H1 (cell line): ENCODE data around the gene FKBP8. TPM values are rescaled to one million over a fixed set of nuclear protein-coding genes. Genes with fewer than 3 reads are reported as not detected.
A peak's percentile ranks its signal among the peaks of the same experiment; 100 is the strongest.

Experiments
- CTCF ChIA-PET: fragments of 300-600 bp; sonication (Branson Sonifier 250); formaldehyde crosslinking; loops from one replicate; lab custom pipeline; 2021; ENCODE audit not compliant: partially characterized antibody; lab: Charles Lee
- POLR2A ChIA-PET: fragments of 300-600 bp; sonication (Branson Sonifier 250); formaldehyde crosslinking; loops from one replicate; lab custom pipeline; 2021; ENCODE audit warnings: inconsistent platforms; ENCODE audit not compliant: partially characterized antibody; lab: Charles Lee
- DNase-seq, 2 experiments: peaks; one replicate each; pipeline versions ENCODE4 v3.0.0 to v3.0.0-alpha.2; 2010 to 2022; ENCODE audit warnings: low spot score in 2 of 2, low read depth in 1 of 2, mixed read lengths in 1 of 2
- FAIRE-seq: peaks from 2 replicates; lab custom pipeline; 2011; peaks lifted over from hg19 to GRCh38; lab: Jason Lieb, UNC
- H2AFZ ChIP-seq: 2 replicates; pipeline ENCODE4 v1.8.1; 2012; ENCODE audit warnings: low read length, inconsistent platforms
- H2AK5ac ChIP-seq: 2 replicates; pipeline ENCODE4 v1.6.1; 2013; ENCODE audit warnings: low read depth, low read length
- H2BK120ac ChIP-seq: replicated peaks from 2 replicates; pipeline ENCODE3; 2013; ENCODE audit warnings: low read depth, low read length, inconsistent platforms
- H2BK12ac ChIP-seq: 2 replicates; pipeline ENCODE4 v1.6.1; 2013; ENCODE audit warnings: low read depth, low read length
- H2BK15ac ChIP-seq: 2 replicates; pipeline ENCODE4 v1.6.1; 2013; ENCODE audit warnings: low read length
- H2BK20ac ChIP-seq: 2 replicates; pipeline ENCODE4 v1.6.1; 2013; ENCODE audit warnings: low read length
- H2BK5ac ChIP-seq: 2 replicates; pipeline ENCODE4 v1.6.1; 2013; ENCODE audit warnings: low read depth, low read length
- H3K14ac ChIP-seq: 2 replicates; pipeline ENCODE4 v1.6.1; 2013; ENCODE audit warnings: inconsistent platforms; ENCODE audit not compliant: insufficient read length
- H3K18ac ChIP-seq: 2 replicates; pipeline ENCODE4 v1.6.1; 2013; ENCODE audit warnings: low read length; ENCODE audit errors: extremely low read depth
- H3K23ac ChIP-seq: 2 replicates; pipeline ENCODE4 v1.6.1; 2013; ENCODE audit warnings: inconsistent platforms; ENCODE audit not compliant: insufficient read length
- H3K23me2 ChIP-seq: 2 replicates; pipeline ENCODE4 v1.6.1; 2013; ENCODE audit warnings: low read depth, low read length
- H3K27ac ChIP-seq: 2 replicates; pipeline ENCODE4 v1.6.1; 2011; ENCODE audit warnings: low read depth, low read length, inconsistent platforms
- H3K27me3 ChIP-seq, 4 experiments: replicated peaks in 1 of 4; 1 replicate in 1 of 4; 2 replicates in 3 of 4; pipeline versions ENCODE4 v1.6.1 to v1.8.1; 2011 to 2013; ENCODE audit warnings: low read length in 3 of 4, mild to moderate bottlenecking in 3 of 4, inconsistent platforms in 2 of 4, mixed read lengths in 2 of 4, moderate library complexity in 1 of 4; ENCODE audit not compliant: control insufficient read depth in 3 of 4, insufficient read depth in 3 of 4; ENCODE audit errors: extremely low read depth in 1 of 4
- H3K36me3 ChIP-seq, 4 experiments: 2 replicates each; pipeline versions ENCODE4 v1.6.1 to v1.8.1; 2011 to 2013; ENCODE audit warnings: mild to moderate bottlenecking in 4 of 4, low read length in 3 of 4, moderate library complexity in 2 of 4, control low read depth in 1 of 4, inconsistent platforms in 1 of 4; ENCODE audit not compliant: insufficient read depth in 4 of 4, control insufficient read depth in 2 of 4
- H3K4ac ChIP-seq: replicated peaks from 2 replicates; pipeline ENCODE3; 2013; ENCODE audit warnings: low read length, low read depth, mixed read lengths, inconsistent platforms; ENCODE audit not compliant: insufficient read length
- H3K4me1 ChIP-seq, 4 experiments: replicated peaks in 1 of 4; 1 replicate in 1 of 4; 2 replicates in 3 of 4; pipeline versions ENCODE4 v1.6.1 to v1.8.1; 2011 to 2013; ENCODE audit warnings: low read length in 3 of 4, inconsistent platforms in 2 of 4, mixed read lengths in 1 of 4; ENCODE audit not compliant: insufficient read depth in 4 of 4, control insufficient read depth in 3 of 4
- H3K4me2 ChIP-seq, 2 experiments: 2 replicates each; pipeline versions ENCODE4 v1.6.1 to v1.8.1; 2011 to 2013; ENCODE audit warnings: low read depth in 2 of 2, low read length in 2 of 2, control low read depth in 1 of 2, inconsistent platforms in 1 of 2, mild to moderate bottlenecking in 1 of 2; ENCODE audit not compliant: insufficient read depth in 1 of 2
- H3K4me3 ChIP-seq, 4 experiments: fragments of 200-600, 300-600 bp in 1 of 4; sonication (generic), shearing (Covaris generic), sonication (Bioruptor Twin) in 1 of 4; 2 replicates each; pipeline versions ENCODE4 v1.5.1 to v1.8.1; 2011 to 2016; ENCODE audit warnings: low read length in 4 of 4, low read depth in 3 of 4, control low read depth in 2 of 4, inconsistent platforms in 2 of 4, mild to moderate bottlenecking in 2 of 4, mixed read lengths in 1 of 4, moderate library complexity in 1 of 4; ENCODE audit not compliant: insufficient read depth in 2 of 4; ENCODE audit errors: extremely low read depth in 1 of 4
- H3K56ac ChIP-seq: replicated peaks from 2 replicates; pipeline ENCODE3; 2013; ENCODE audit warnings: low read depth, mild to moderate bottlenecking, mixed read lengths, low read length, inconsistent platforms; ENCODE audit not compliant: insufficient read length
- H3K79me1 ChIP-seq: 2 replicates; pipeline ENCODE4 v1.6.1; 2013; ENCODE audit warnings: low read depth, low read length, control low read depth
- H3K79me2 ChIP-seq, 2 experiments: 2 replicates each; pipeline versions ENCODE4 v1.6.1 to v1.8.1; 2012 to 2013; ENCODE audit warnings: low read length in 2 of 2, mild to moderate bottlenecking in 2 of 2, inconsistent platforms in 1 of 2; ENCODE audit not compliant: insufficient read depth in 2 of 2, control insufficient read depth in 1 of 2
- H3K9ac ChIP-seq, 4 experiments: replicated peaks in 1 of 4; 1 replicate in 1 of 4; 2 replicates in 3 of 4; pipeline versions ENCODE4 v1.6.1 to v1.8.1; 2011 to 2013; ENCODE audit warnings: low read depth in 3 of 4, low read length in 3 of 4, control low read depth in 2 of 4, mild to moderate bottlenecking in 2 of 4, moderate library complexity in 2 of 4, inconsistent platforms in 1 of 4; ENCODE audit errors: extremely low read depth in 1 of 4
- H3K9me3 ChIP-seq, 2 experiments: 2 replicates each; pipeline versions ENCODE4 v1.6.1 to v1.8.1; 2012 to 2013; ENCODE audit warnings: mild to moderate bottlenecking in 2 of 2, moderate library complexity in 2 of 2, control low read depth in 1 of 2, inconsistent platforms in 1 of 2, low read depth in 1 of 2, low read length in 1 of 2, mixed read lengths in 1 of 2; ENCODE audit not compliant: insufficient read depth in 2 of 2
- H4K20me1 ChIP-seq, 2 experiments: replicated peaks in 1 of 2; 2 replicates each; pipeline versions ENCODE3 to v1.8.1; 2011 to 2013; ENCODE audit warnings: inconsistent platforms in 2 of 2, low read length in 2 of 2, mild to moderate bottlenecking in 1 of 2; ENCODE audit not compliant: insufficient read depth in 2 of 2, control insufficient read depth in 1 of 2
- H4K5ac ChIP-seq: 2 replicates; pipeline ENCODE4 v1.6.1; 2013; ENCODE audit warnings: low read length, low read depth, mixed read lengths, inconsistent platforms; ENCODE audit not compliant: insufficient read length
- H4K8ac ChIP-seq: 2 replicates; pipeline ENCODE4 v1.8.0; 2013; ENCODE audit warnings: mild to moderate bottlenecking, moderate library complexity, low read length, inconsistent platforms; ENCODE audit not compliant: insufficient read depth; ENCODE audit errors: extremely low read depth
- H4K91ac ChIP-seq: replicated peaks from 2 replicates; pipeline ENCODE3; 2013; ENCODE audit warnings: low read length, mixed read lengths, inconsistent platforms; ENCODE audit not compliant: insufficient read length
- CBX5 ChIP-seq: fragments of 300-800, 300-1000 bp; sonication (generic); IDR thresholded peaks from 2 replicates; pipeline ENCODE4 v1.7.1; 2016; ENCODE audit warnings: antibody characterized with exemption, low read length, low read depth
- SRF ChIP-seq: IDR thresholded peaks from 2 replicates; pipeline ENCODE4 v1.6.1; 2011; ENCODE audit warnings: mild to moderate bottlenecking, low read depth, low read length, moderate library complexity
- TEAD4 ChIP-seq: IDR thresholded peaks from 2 replicates; pipeline ENCODE4 v1.6.1; 2012; ENCODE audit warnings: low read depth, low read length, inconsistent platforms, mixed read lengths
- WGBS, 2 experiments: shearing (Covaris generic) in 1 of 2; methylation state at CpG; one replicate each; pipeline versions ENCODE4 v1.1.6 to v1.1.7; 2013 to 2015; ENCODE audit warnings: low lambda C conversion rate in 2 of 2, mixed read lengths in 2 of 2, inconsistent platforms in 1 of 2, low coverage in 1 of 2, missing lambda C conversion rate in 1 of 2; ENCODE audit not compliant: insufficient replicate concordance in 2 of 2, insufficient coverage in 1 of 2, insufficient read length in 1 of 2; ENCODE audit errors: extremely low coverage in 1 of 2, missing lambda C conversion rate in 1 of 2; 5-methylcytosine and 5-hydroxymethylcytosine counted together
- polyA plus RNA-seq, 7 experiments: library from polyadenylated mRNA; depleted of rRNA in 3 of 7; stranded (reverse) in 5 of 7; unstranded in 2 of 7; fragments of >200 nt in 5 of 7; fragments of 200-250 nt in 2 of 7; gene quantifications; 1 replicate in 5 of 7; 2 replicates in 1 of 7; 4 replicates in 1 of 7; pipeline versions ENCODE4 v1.2.1 to v1.2.3, GENCODE V29; 2011 to 2013; ENCODE audit warnings: missing spikeins in 2 of 7, mixed read lengths in 2 of 7
- total RNA-seq: library from RNA; stranded (reverse); fragmentation: NEBNext Ultra II Directional; extraction: Animal tissue kit (Norgen Biotek cat#: 25700); gene quantifications from 2 replicates; pipeline ENCODE4 v1.2.1, GENCODE V29; 2021

FKBP8 gene
- total and polyA plus RNA-seq, 2 of the 8 experiments (the other 6 are each of a cell fraction or from before 2014, with no cell fraction given) = 264 to 309 TPM

DNA sequence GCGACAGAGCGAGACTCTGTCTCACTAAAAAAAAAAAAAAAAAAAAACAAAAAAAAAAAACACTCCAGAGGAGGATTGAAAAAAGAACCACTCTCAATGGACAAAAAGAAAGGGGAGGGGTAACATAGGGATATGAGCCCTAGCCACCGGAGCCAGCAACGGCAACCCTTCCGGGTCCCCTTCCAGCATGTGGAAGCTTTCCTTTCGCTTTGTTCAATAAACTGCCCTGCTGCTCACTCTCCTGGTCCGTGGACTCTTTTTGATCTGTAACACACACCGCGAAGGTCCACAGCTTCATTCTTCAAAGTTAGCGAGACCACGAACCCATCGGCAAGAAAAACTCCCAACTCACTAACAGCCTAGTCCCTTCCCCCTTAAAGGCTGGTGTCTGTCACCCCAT lies 44.2 kb upstream of the FKBP8 start:
- WGBS, 2 experiments = 89% methylated on average over 10 of the region's 12 CpGs; no CpG with 5 or more reads in 1 of the 2 experiments
- peaks cover 11% of the 10 kb centered on the region for H3K23me2 ChIP-seq
- 0 out of 2 replicates have a peak overlapping the region, but pooled peaks have one; percentile 18 for H2BK5ac ChIP-seq

More for the DNA sequence above, 44.2 kb upstream of the FKBP8 start:
- FAIRE-seq (no peak), DNase-seq (no peak)
- H4K8ac ChIP-seq = peak overlapping the region; percentile 62; the same call in 1 of the 2 replicates
- 0 out of 2 replicates have a peak overlapping the region, but pooled peaks have one; percentile 8 for H2BK15ac ChIP-seq
- H3K27ac ChIP-seq = no peak overlapping the region
- H4K91ac ChIP-seq = no peak overlapping the region
- no peak overlapping the region for H3K14ac ChIP-seq
- H3K18ac ChIP-seq = no peak overlapping the region
- H3K4me2 ChIP-seq = peak overlapping the region; percentile 75 to 95; a peak in 3 of 4 replicates
- no peak overlapping the region for H3K9ac ChIP-seq
- H4K20me1 ChIP-seq = peaks cover 0 to 3% of the 10 kb centered on the region in 2 experiments
- H3K23ac ChIP-seq = no peak overlapping the region
- H2BK12ac ChIP-seq = 0 out of 2 replicates have a peak overlapping the region, but pooled peaks have one; percentile 60
- H2BK120ac ChIP-seq = no peak overlapping the region
- no peak overlapping the region for H4K5ac ChIP-seq
- no peak overlapping the region for H2BK20ac ChIP-seq
- CTCF ChIA-PET = interaction anchor here (0.6 to 12.5 kb wide), 30 partner anchors 8 to 268 kb away, joined by 3 to 139 read pairs (median 4); partner anchors contain the start of genes FKBP8, KXD1 and UBA52
- peaks cover 2 to 9% (median 6%) of the 10 kb centered on the region in 4 experiments; a peak in 6 of 7 replicates for H3K4me1 ChIP-seq
- H2AK5ac ChIP-seq = no peak overlapping the region
- no peaks in the 10 kb centered on the region for H3K36me3 ChIP-seq
- no peaks in the 10 kb centered on the region for H3K79me2 ChIP-seq
- peak overlapping the region in 1 of 4 experiments; percentile 91; a peak in 1 of 8 replicates for H3K4me3 ChIP-seq
- POLR2A ChIA-PET = interaction anchor here (0.6 to 10.3 kb wide), 8 partner anchors 10 to 309 kb away, joined by 3 to 112 read pairs (median 4); partner anchors contain the start of genes KXD1 and UBA52
- no peaks in the 10 kb centered on the region for H3K9me3 ChIP-seq
- no peak overlapping the region for H3K4ac ChIP-seq
- H3K79me1 ChIP-seq = no peaks in the 10 kb centered on the region
- no peaks in the 10 kb centered on the region; a peak in 1 of 7 replicates for H3K27me3 ChIP-seq
- no peak overlapping the region for H2AFZ ChIP-seq
- TF ChIP-seq CBX5 (no peak), TEAD4 (no peak), SRF (no peak)
- no peak overlapping the region for H3K56ac ChIP-seq
